CD4-positive, alpha-beta T cell treated with Interleukin-21 for 1 hour (primary cell): ENCODE measurements around the gene TMEM168.
"Not testable (repeated sequence)": the region's sequence is repeated elsewhere in the genome, so short reads cannot be mapped to it uniquely, and the experiment has no call there.

Experiments used
- DNase-seq: peaks from one replicate; pipeline ENCODE4 v3.0.0-alpha.2; 2020

Gene TMEM168, protein sequence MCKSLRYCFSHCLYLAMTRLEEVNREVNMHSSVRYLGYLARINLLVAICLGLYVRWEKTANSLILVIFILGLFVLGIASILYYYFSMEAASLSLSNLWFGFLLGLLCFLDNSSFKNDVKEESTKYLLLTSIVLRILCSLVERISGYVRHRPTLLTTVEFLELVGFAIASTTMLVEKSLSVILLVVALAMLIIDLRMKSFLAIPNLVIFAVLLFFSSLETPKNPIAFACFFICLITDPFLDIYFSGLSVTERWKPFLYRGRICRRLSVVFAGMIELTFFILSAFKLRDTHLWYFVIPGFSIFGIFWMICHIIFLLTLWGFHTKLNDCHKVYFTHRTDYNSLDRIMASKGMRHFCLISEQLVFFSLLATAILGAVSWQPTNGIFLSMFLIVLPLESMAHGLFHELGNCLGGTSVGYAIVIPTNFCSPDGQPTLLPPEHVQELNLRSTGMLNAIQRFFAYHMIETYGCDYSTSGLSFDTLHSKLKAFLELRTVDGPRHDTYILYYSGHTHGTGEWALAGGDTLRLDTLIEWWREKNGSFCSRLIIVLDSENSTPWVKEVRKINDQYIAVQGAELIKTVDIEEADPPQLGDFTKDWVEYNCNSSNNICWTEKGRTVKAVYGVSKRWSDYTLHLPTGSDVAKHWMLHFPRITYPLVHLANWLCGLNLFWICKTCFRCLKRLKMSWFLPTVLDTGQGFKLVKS

DNA sequence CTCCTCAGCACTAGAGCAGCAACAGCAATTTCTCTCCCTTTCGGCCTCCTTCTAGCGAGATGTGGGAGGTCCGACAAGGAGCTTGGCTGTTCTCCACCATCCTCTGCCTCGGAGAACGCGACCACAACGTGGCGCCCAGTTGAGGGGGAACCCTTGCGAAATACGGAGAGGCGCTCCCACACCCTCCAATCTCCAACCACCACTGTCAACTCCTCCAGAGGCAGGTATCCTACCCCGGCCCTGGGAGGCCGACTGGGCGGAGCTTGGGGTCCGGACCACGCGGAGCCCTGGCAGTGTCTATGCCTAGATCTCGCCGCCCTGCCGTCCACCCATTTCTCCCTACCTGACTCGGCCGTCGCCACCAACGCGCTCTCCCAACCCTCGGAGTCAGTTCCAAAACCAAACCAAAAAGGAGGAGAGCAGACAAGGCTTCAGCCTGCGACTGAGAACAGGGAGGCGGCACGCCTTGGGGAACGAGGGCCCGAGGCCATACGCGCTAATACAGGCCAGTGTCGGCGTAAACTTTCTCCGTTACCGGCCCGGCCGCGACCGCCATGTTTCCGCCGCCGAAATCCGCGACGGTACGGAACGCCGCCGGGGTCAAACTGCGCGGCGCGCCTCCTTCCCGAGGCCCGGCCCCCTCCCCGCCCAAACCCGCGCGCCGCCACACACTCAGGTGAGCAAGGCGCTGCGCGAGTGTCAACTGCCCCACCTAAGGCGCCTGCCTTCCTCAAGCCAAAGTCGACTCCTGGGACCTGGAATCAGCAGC lies at the start of gene TMEM168:
TMEM168 (minus strand) TSS at position 577 of the 769 bp plus-strand sequence. CDS start 5,568 bp downstream, outside the sequence.
- peak; percentile 88 for DNase-seq

DNA sequence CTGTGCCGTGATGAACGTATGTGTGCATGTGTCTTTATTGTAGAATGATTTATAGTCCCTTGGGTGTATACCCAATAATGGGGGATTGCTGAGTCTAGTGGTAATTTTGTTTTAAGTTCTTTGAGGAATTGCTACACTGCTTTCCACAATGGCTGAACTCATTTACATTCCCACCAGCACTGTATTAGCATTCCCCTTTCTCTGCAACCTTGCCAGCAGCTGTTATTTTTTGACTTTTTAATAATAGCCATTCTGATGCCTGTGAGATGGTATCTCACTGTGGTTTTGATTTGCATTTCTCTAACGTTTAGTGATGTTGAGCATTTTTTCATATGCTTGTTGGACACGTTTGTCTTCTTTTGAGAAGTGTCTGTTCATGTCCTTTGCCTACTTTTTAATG lies 45.7 kb upstream of the TMEM168 start:
- DNase-seq, result not testable (repeated sequence)

DNA sequence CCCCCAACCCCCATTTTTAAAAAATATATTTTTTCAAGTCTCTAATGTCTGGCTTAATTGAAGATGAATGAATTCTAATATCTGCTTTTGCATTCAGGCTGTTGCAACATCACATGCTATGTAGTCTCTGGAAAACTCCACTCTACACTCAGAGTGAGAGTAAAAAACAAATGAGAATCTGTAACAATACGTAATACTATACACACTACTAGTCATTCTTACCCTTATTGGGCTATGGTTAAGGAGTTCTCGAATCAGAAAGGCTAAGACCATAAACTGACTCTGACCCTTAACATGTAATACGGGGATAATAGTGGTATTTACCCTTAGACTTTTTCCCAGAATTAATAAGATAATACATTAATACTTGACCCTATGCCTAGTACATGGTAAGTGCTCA lies 42.9 kb upstream of the TMEM168 start:
- no peak for DNase-seq

DNA sequence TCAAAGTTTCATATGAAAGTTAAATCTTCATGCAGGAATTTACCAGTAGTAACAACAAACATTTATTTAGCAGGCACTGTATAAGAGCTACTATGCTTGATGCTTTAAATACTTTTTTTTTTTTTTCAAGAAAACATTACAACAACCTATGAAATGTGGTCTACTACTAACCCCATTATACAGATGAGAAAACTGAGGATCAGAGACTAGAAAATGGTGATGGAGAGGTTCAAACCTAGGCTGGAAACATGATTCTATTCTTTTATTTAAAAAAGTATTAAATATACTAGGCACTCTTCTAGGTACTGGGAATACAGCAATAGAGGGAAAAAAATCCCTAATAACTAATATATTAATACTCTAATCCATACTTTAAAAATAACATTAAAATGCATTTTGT lies 40.6 kb upstream of the TMEM168 start:
- DNase-seq, result no peak

DNA sequence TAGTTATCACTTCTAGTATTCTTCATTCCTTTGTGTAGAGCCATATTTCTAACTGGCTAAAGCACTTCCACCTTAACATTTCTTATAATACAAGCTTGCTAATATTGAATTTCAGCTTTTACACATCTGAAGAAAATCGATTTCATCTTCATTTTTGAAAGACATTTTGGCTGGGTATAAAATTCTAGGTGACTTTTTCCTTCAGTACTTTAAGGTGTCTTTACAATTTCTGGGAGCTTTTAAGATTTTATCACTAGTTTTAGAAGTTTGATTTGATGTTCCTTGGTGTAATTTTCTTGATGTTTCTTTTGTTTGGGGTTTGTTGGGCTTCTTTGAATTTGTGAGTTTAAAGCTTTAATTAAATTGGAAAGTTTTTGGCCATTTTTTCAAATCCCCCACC lies 38.5 kb upstream of the TMEM168 start:
- no peak for DNase-seq

DNA sequence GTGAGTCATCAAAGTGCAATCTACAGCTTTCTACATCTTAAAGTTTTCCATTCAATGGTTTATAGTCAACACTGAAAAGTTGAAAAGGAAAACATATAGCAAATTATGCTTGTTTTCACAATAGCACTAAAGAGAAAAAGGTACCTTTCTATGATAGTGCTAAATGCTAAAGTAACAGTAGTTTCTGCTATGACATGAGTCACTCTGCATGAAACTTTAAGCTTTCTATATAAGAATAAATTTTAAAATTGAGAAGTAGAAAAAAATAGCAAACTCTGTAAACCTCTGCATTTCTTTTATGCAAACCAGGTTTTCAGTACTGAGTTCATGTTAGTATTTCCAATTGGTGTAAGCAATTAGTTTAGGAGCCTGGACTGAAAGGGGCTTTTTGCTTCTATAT lies 31.2 kb upstream of the TMEM168 start:
- DNase-seq, result no peak

DNA sequence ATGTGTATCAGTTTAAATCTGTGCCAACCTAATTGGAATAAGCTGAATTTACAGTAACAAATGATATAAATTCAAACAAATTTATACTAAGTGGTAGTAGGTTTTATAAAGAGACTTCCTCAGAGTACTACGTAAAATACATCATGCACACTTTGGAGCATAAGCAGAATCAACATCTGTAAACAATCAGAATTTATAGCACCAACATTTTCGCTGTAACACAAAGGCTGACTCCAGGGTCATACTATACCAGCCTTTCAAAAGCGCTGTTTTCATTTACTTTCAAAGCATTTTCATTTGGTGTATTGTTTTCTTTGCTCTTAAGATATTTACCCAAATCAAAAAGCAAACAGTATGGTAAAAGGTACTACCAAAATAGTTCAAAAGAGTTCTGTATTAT lies 29.3 kb upstream of the TMEM168 start:
- DNase-seq, result no peak

DNA sequence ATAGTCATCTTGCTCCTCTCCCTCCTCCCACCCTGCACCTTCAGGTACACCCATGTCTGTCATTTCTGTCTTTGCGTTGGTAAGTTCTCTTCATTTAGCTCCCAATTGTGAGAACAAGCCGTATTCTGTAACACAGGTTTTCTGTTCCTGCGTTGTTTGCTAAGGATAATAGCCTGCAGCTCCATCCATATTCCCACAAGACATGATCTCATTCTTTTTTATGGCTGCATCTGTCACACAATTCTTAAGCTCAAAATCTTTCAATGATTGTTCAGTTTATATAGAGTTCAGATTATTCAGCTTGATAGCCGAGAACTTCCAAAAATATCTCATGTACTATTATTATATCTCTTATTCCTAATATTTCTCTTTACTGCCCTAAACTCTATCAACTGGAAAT lies 16.0 kb upstream of the TMEM168 start:
- no peak for DNase-seq

DNA sequence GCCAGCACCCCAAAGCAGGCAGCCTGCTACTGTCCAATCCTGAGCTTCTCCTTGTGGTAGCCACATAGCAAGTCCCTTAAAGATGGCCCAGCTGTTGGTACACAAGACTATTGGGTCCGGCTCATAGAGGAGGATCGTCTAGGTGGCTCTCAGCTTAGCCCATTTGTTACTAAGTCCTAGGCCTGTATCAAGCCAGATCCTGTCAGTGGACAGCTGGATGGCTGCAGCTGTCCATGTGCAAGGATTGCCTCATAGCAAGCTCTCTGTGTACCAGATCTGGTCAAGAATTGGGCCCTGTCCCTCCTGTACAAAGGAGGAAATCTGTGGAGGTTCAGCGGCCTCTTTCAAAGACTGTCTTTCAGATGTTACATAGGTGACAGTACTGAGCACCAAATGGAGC lies 12.2 kb upstream of the TMEM168 start:
- DNase-seq, result no peak

DNA sequence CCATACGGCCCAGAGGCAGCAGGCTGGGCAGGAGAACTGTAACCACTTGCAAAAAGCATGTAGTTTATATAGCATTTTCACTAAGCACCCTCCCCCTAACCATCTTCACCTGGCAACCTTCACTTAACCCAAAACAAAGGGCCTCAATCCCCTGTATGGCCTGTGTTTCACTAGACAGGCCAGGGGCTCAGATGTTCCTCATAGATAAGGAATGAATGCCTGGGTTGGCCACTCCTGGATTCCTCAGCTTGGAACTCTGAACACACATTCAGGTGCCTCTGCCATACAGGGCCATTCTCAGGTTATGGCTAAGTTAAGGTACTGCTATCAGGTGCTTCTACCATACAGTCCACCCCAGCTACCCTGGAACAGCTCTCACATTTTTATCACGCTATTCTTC lies 10.3 kb upstream of the TMEM168 start:
- no peak for DNase-seq

DNA sequence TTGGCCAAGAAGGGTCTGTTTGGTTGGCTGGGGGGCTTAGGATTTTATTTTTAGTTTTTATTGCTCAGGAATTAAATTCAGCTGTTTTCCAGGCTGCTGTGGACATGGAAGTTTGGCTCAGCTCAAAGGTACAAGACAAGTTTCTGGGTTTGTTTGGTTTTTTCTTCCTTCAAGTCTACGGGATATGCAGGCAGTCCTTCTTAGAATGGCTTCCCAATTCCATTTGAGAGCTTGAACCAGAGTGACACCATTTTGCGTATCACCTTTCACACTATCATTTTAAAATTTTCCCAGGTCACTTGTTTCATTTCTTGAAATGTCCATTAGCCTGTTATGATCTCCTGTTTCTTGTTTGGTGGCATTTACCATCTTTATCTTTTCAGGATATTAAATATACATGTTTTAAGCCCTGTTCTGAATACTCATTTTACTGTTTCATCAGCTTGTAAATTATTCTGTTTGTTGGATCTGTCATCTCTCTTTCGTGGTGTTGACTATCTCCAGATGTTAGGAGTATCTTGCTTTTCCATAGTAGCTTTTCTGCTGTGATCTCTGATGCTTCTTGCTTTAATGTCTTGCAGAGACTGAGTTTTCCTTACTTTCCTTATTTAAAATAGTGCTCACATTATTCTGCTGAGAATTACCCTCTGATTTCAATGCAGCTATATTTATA lies 9.4 kb upstream of the TMEM168 start:
- no peak for DNase-seq

DNA sequence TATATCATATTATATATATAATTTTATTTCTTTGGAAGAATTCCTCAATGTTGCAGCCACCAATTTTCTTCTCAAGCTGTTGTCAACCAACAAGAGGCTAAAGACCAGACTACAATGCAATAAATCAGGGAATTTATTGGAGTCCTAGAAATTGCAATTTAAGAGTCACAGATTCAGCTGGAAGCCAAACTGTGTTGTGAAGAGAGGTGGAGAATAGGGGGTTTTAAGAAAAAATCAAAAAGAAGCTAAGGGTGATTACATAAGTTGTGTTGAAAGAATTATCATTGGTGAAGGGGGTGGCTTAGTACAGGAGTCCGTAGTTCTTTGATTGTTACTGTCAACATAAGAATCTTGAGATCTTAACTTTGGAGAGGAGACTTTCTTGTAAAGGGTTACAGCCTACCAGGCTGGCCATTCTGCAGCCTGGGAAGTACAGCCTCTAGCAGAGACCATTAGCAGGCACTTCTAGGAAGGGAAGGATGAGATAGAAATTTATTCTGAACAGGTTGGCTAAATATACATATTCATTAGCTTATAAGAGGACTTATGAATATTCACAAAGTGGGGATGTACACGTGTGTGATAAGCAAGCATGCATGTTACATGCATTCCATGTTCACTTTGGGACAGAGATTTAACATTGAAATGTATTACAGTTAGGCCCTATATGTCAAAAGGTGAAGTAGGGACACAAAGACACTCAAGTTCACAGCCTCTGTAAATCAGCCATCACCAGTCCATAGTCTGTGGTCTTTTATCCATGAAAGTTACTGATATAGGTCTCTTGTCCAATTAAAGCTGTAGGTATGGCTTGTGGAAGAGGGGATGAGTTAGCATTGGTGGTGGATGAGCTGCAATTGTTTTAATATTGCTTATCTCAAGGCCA lies 8.3 kb upstream of the TMEM168 start:
- no peak for DNase-seq

DNA sequence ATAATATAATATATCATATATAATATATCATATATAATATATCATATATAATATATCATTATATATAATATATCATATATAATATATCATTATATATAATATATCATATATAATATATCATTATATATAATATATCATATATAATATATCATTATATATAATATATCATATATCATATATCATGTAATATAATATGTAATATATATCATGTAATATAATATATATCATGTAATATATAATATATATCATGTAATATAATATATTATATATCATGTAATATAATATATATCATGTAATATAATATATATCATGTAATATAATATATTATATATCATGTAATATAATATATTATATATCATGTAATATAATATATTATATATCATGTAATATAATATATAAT lies 6.4 kb upstream of the TMEM168 start:
- DNase-seq, result not testable (repeated sequence)

DNA sequence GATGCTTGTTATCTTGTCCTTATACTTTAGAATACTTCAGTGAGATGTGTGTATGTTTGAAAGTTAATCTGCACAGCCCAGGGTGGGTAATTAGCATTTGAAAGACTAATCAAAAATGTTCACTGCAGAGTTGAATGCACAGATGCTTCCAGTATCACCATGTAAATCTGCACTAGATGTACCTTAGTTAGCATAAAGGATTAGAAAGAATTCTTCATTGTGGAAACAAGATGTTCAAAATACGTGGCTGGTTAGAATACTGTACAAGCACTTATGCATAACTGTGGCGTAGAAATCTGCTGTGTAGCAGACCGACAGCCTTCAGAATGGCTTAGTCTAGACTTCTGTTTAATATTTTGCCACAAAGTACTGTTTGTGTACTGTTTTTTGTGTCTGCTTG lies 2.2 kb upstream of the TMEM168 start:
- DNase-seq, result no peak

DNA sequence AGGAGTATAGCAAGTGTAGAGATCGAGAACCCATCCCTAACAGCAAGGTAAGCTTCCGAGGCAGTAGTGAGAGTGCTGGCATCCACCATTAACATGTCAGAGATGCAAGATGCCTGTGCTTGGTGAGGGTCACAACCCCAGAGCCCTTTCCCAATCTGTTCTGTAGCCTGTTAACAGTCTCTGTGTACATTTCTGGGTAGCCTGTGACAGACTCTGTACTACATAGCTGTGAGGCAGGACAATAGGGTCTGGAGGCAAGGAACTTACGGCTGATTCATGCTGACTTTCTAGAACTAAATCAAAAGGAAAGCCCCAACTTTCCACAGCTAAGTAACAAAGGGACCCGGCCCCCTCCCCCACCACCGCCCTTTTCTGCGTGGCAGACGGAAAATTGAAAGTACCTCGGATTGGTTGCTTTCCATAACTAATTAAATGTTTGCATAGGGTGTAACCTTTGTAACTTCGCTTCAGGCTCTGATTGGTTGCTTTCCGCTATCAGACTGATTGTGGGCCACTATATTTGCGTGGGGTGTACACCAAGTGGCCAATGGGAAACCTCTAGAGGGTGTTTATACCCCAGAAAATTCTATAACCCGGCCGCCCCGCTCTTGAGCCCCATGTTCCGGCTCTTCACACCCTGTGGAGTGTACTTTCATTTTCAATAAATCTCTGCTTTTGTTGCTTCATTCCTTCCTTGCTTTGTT lies 1.4 kb upstream of the TMEM168 start:
- no peak for DNase-seq

DNA sequence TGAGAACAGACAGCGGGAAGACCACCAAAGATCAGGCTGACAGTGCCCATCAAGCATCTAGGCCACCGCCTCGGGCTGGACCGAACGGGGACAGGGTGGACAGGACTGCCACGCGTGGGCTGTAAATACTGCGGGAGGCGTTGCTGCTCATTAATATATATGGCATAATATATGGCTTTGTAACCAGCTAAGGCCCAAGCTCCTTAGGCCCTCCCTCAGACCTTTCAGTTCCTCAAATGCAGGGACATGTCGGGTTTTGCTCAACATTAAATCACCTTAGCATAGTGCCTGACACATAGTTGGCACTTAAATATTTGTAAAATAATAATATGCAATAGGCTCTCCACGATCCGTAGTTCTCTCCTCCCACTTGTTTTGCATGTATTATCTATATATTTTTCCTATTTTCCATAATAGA lies 402 bp upstream of the TMEM168 start:
- DNase-seq, result no peak

DNA sequence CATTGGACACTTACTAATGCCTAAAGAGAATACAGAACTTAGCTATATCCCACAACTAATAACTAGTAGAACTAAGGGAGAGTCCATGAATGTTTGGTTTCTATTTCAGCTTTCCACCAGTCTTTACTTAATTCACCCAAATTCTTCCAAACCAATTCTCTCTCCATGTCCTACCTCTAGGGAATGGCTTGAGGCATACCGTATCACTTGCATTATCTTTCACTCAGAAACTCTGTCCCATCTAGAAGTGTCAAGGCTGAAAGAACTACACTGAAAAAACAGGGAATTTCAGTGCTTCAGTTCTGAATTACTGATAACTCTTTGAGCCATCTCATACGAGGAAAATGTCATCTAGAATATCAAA lies 758 bp downstream of the TMEM168 start:
- DNase-seq, result no peak

DNA sequence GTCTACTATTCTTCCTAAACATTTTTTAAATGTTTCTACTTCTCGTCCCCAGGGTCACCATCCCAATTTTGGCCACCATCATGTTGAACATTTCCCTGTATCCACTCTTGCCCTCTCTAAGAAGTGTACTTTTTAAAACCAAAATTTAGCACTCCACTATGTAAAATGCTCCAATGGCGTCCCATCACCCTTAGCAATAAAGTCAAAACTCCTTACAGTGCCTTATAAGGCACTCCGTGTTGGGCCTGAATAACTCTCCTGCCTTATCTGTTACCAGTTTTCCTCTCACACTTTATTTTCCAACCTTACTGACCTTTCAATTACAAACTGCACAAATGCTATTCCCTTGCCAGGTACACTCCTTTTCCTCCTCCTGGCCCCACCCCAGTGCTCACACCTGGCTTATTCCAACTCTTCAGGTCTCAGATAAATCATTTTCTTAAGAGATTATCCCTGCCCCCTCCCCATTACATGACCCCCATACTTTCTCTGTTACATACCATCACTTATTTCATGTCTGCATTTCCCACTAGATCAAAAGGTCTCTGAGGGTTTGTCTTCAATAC lies 1.3 kb downstream of the TMEM168 start:
- DNase-seq, result no peak

DNA sequence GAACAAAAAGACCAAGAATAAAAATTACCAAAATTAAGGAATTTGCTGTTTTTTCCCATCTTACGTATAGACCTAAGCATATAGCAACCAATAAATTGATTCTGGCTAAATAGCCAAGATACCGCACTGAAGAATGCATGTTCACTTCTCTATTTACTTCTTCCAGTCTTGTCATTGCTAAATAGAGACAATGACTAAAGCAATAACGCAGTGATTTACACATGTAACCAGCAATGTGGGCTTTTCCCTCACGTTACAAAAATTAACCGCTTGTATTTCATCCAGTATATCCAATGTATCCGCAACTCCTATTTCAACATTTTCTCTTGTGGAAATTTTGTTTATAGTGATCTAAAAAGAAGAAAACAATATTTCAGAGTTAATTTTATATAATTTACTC lies 5.6 kb downstream of the TMEM168 start:
- DNase-seq, result no peak

DNA sequence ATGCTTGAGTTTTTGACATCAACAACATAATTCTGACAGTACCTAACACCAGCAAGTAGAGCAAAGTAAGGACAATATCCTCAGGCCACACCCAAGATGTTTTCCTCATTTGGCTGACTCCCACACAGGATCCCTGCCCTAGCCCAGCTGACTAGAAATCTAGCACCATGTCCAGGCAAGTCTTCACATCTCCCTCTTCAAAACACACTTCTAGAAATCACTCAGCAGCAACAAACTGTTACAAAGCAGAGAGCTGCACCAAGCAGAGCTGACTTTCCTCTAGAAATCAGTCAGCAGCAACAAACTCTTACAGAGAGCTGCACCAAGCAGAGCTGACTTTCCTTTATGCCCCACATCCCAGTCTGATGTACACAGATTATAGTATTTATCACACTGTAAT lies 7.7 kb downstream of the TMEM168 start:
- DNase-seq, result no peak

DNA sequence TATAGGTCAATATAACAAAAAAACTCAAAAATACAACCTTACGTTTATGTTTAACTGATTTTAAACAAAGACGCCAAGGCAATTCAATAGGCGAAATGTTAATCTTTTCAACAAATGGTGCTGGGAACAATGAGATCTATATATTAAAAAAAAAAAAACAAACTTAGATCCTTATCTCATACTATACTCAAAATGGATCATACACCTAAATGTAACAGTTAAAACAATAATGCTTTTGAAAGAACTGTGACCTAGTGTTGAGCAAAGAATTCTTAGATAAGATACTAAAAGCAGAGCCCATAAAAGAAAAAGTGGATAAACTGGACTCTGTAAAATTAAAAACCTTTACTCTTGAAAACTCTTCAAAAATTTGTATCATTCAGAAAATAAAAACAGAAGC lies 8.6 kb downstream of the TMEM168 start:
- DNase-seq, result no peak
